Activated T-cell treated with anti-CD3 and anti-CD28 coated beads for 24 hours (primary cell): ENCODE data around the gene SRSF12.

Experiments used
- DNase-seq: peaks from one replicate; pipeline ENCODE4 v3.0.0-alpha.2; 2020; ENCODE audit warnings: low read depth

Gene SRSF12

GRCh38 chr6:89117211-89118108 lies at the start of gene SRSF12:
SRSF12 (minus strand) TSS chr6:89118071; CDS start chr6:89117887, 184 bp downstream.
- DNase-seq = peak; percentile 16

- no peak for DNase-seq
Observed at GRCh38 chr6:89162047-89162371, 44.1 kb upstream of the SRSF12 start.

GRCh38 chr6:89161326-89162046 lies 43.6 kb upstream of the SRSF12 start:
- no peak for DNase-seq

GRCh38 chr6:89160331-89161092 lies 42.6 kb upstream of the SRSF12 start:
- DNase-seq = no peak

- no peak for DNase-seq
Observed at GRCh38 chr6:89154131-89154530, 36.3 kb upstream of the SRSF12 start.

- DNase-seq = peak; percentile 10
Observed at GRCh38 chr6:89148016-89148750, 30.3 kb upstream of the SRSF12 start.

- DNase-seq = no peak
Observed at GRCh38 chr6:89146718-89147700, 29.1 kb upstream of the SRSF12 start.

- DNase-seq = peak; percentile 66
Observed at GRCh38 chr6:89145956-89146717, 28.3 kb upstream of the SRSF12 start, which contains the start of gene PM20D2. PM20D2 (plus strand) TSS chr6:89146055; CDS start chr6:89146145, 90 bp downstream.

GRCh38 chr6:89145091-89145955 lies 27.5 kb upstream of the SRSF12 start:
- peak; percentile 26 for DNase-seq

- no peak for DNase-seq
Observed at GRCh38 chr6:89144354-89144906, 26.6 kb upstream of the SRSF12 start.

GRCh38 chr6:89140347-89141156 lies 22.7 kb upstream of the SRSF12 start:
- DNase-seq = no peak

- no peak for DNase-seq
Observed at GRCh38 chr6:89139509-89140346, 21.9 kb upstream of the SRSF12 start.

- DNase-seq = no peak
Observed at GRCh38 chr6:89138173-89138572, 20.3 kb upstream of the SRSF12 start.

GRCh38 chr6:89134723-89135122 lies 16.9 kb upstream of the SRSF12 start:
- DNase-seq = no peak

GRCh38 chr6:89133981-89134380 lies 16.1 kb upstream of the SRSF12 start:
- DNase-seq = no peak

- no peak for DNase-seq
Observed at GRCh38 chr6:89132057-89132456, 14.2 kb upstream of the SRSF12 start.

GRCh38 chr6:89131599-89131998 lies 13.7 kb upstream of the SRSF12 start:
- DNase-seq = no peak
